A549 (cell line): ENCODE results near the gene SENP8. TPM values are rescaled to one million over a fixed set of nuclear protein-coding genes. Genes with fewer than 3 reads are reported as not detected.

ENCODE experiments used
- ATAC-seq, 2 experiments: fragments of 200-7000 bp in 1 of 2; fragments of >200 bp in 1 of 2; cut with Nextera tagmentation in 1 of 2; cut with Tn5 transposase in 1 of 2; 3 replicates each; pipeline versions ENCODE4 v1.8.0 to v1.9.1; 2018 to 2020; ENCODE audit warnings: mild to moderate bottlenecking in 1 of 2, moderate library complexity in 1 of 2
- CTCF ChIA-PET: fragments of 300-600 bp; sonication (Branson Sonifier 250); formaldehyde crosslinking; extraction: SDS; loops from one replicate; lab custom pipeline; 2021; ENCODE audit warnings: antibody characterized with exemption, inconsistent platforms; lab: Yijun Ruan, JAX
- POLR2A ChIA-PET: fragments of 350-600 bp; formaldehyde crosslinking; extraction: SDS; loops from one replicate; lab custom pipeline; 2021; ENCODE audit warnings: antibody characterized with exemption, inconsistent platforms; lab: Yijun Ruan, JAX
- DNase-seq, 2 experiments: peaks; one replicate each; pipeline versions ENCODE4 v3.0.0 to v3.0.0-alpha.2; 2011 to 2016; ENCODE audit warnings: low read depth in 1 of 2, low spot score in 1 of 2
- FAIRE-seq: peaks from 2 replicates; lab custom pipeline; 2011; peaks lifted over from hg19 to GRCh38; lab: Jason Lieb, UNC
- H3K27ac ChIP-seq, 2 experiments: fragments of >200 bp; sonication (Bioruptor Twin); formaldehyde crosslinking; 3 replicates each; pipeline ENCODE4 v1.5.1; 2016 to 2017
- H3K4me1 ChIP-seq: fragments of >200 bp; sonication (Bioruptor Twin); formaldehyde crosslinking; 3 replicates; pipeline ENCODE4 v1.6.1; 2016
- H3K4me2 ChIP-seq: fragments of >200 bp; sonication (Bioruptor Twin); formaldehyde crosslinking; 3 replicates; pipeline ENCODE4 v1.6.1; 2016
- H3K4me3 ChIP-seq: fragments of >200 bp; sonication (Bioruptor Twin); formaldehyde crosslinking; 3 replicates; pipeline ENCODE4 v1.5.1; 2016
- H3K9me3 ChIP-seq: fragments of >200 bp; sonication (Bioruptor Twin); formaldehyde crosslinking; 3 replicates; pipeline ENCODE4 v1.6.1; 2016
- CEBPB ChIP-seq, 2 experiments: fragments of >200 bp in 1 of 2; sonication (Bioruptor Twin) in 1 of 2; formaldehyde crosslinking in 1 of 2; IDR thresholded peaks; 2 replicates each; pipeline ENCODE4 v1.6.1; 2012 to 2016
- CHD2 ChIP-seq: fragments of 150-350 bp; IDR thresholded peaks from 2 replicates; pipeline ENCODE4 v1.6.1; 2014; ENCODE audit warnings: low read length; ENCODE audit not compliant: partially characterized antibody
- EHF ChIP-seq: fragments of 250-450 bp; sonication (Bioruptor Pico); IDR thresholded peaks from 2 replicates; pipeline ENCODE4 v1.5.0; 2020; ENCODE audit warnings: mild to moderate bottlenecking
- FOXS1 ChIP-seq: fragments of 250-450 bp; sonication (Bioruptor Pico); IDR thresholded peaks from 2 replicates; pipeline ENCODE4 v1.5.0; 2020; ENCODE audit warnings: mild to moderate bottlenecking, moderate library complexity
- HDAC2 ChIP-seq: fragments of 200-600 bp; sonication (generic); IDR thresholded peaks from 2 replicates; pipeline ENCODE4 v1.6.1; 2016
- HEYL ChIP-seq: fragments of 250-450 bp; sonication (Bioruptor Pico); IDR thresholded peaks from 2 replicates; pipeline ENCODE4 v1.8.0; 2021; ENCODE audit warnings: mild to moderate bottlenecking, moderate library complexity
- HOXA7 ChIP-seq: fragments of 250-450 bp; sonication (Bioruptor Pico); IDR thresholded peaks from 2 replicates; pipeline ENCODE4 v1.5.0; 2020; ENCODE audit warnings: mild to moderate bottlenecking, moderate library complexity
- HOXB13 ChIP-seq: fragments of 250-450 bp; sonication (Bioruptor Pico); IDR thresholded peaks from 2 replicates; pipeline ENCODE4 v1.5.0; 2020; ENCODE audit warnings: low read depth, mild to moderate bottlenecking, moderate library complexity
- HOXB5 ChIP-seq: fragments of 250-450 bp; sonication (Bioruptor Pico); IDR thresholded peaks from 2 replicates; pipeline ENCODE4 v1.5.0; 2020; ENCODE audit warnings: mild to moderate bottlenecking, moderate library complexity
- JUN ChIP-seq, 2 experiments: fragments of >200 bp; sonication (Bioruptor Twin); formaldehyde crosslinking; IDR thresholded peaks; 2 replicates in 1 of 2; 3 replicates in 1 of 2; pipeline ENCODE4 v1.6.1; 2016 to 2017
- KDM5A ChIP-seq: fragments of 200-600 bp; sonication (generic); IDR thresholded peaks from 2 replicates; pipeline ENCODE4 v1.6.1; 2016; ENCODE audit warnings: antibody characterized with exemption, mild to moderate bottlenecking
- MAZ ChIP-seq: fragments of 150-350 bp; IDR thresholded peaks from 2 replicates; pipeline ENCODE4 v1.6.1; 2014; ENCODE audit warnings: antibody characterized with exemption, low read depth, low read length, borderline replicate concordance
- MYC ChIP-seq: IDR thresholded peaks from 2 replicates; pipeline ENCODE4 v1.6.1; 2012; ENCODE audit warnings: mild to moderate bottlenecking, inconsistent platforms, low read length, improper control_type of control experiment, borderline replicate concordance
- NFE2L2 ChIP-seq: fragments of 150-350 bp; conservative IDR thresholded peaks from 2 replicates; pipeline ENCODE4 v1.6.1; 2014; ENCODE audit warnings: low read length
- NPAS2 ChIP-seq: fragments of 250-450 bp; sonication (Bioruptor Pico); IDR thresholded peaks from 2 replicates; pipeline ENCODE4 v1.8.0; 2022; ENCODE audit warnings: mild to moderate bottlenecking, moderate library complexity, borderline replicate concordance
- NR3C1 ChIP-seq: fragments of >200 bp; sonication (Bioruptor Twin); formaldehyde crosslinking; IDR thresholded peaks from 3 replicates; pipeline ENCODE4 v1.6.1; 2017
- PHF8 ChIP-seq: fragments of 200-600 bp; sonication (generic); IDR thresholded peaks from 2 replicates; pipeline ENCODE4 v1.6.1; 2016; ENCODE audit warnings: low read depth, mild to moderate bottlenecking, antibody characterized with exemption, moderate library complexity, borderline replicate concordance
- RAD21 ChIP-seq, 2 experiments: fragments of >200 bp in 1 of 2; sonication (Bioruptor Twin) in 1 of 2; formaldehyde crosslinking in 1 of 2; IDR thresholded peaks in 1 of 2; conservative IDR thresholded peaks in 1 of 2; 2 replicates in 1 of 2; 3 replicates in 1 of 2; pipeline ENCODE4 v1.6.1; 2012 to 2018; ENCODE audit warnings: inconsistent platforms in 1 of 2
- RARB ChIP-seq: fragments of 250-450 bp; sonication (Bioruptor Pico); IDR thresholded peaks from 2 replicates; pipeline ENCODE4 v1.8.0; 2021; ENCODE audit warnings: mild to moderate bottlenecking, moderate library complexity
- RCOR1 ChIP-seq: fragments of 150-350 bp; IDR thresholded peaks from 2 replicates; pipeline ENCODE4 v1.6.1; 2014; ENCODE audit warnings: antibody characterized with exemption, low read length, low read depth
- RFX5 ChIP-seq: fragments of 450-650 bp; IDR thresholded peaks from 2 replicates; pipeline ENCODE4 v1.7.1; 2014; ENCODE audit warnings: antibody characterized with exemption, mild to moderate bottlenecking, moderate library complexity
- TFCP2L1 ChIP-seq: fragments of 250-450 bp; sonication (Bioruptor Pico); IDR thresholded peaks from 2 replicates; pipeline ENCODE4 v1.5.0; 2021; ENCODE audit warnings: mild to moderate bottlenecking
- ZC3H11A ChIP-seq: fragments of 450-650 bp; IDR thresholded peaks from 2 replicates; pipeline ENCODE4 v1.6.1; 2014; ENCODE audit warnings: antibody characterized with exemption, mild to moderate bottlenecking
- ZSCAN20 ChIP-seq: fragments of 250-450 bp; sonication (Bioruptor Pico); IDR thresholded peaks from 2 replicates; pipeline ENCODE4 v1.8.0; 2022; ENCODE audit warnings: mild to moderate bottlenecking, moderate library complexity
- WGBS: methylation state at CpG from one replicate; pipeline ENCODE4 v1.1.6; 2017; ENCODE audit errors: missing lambda C conversion rate; 5-methylcytosine and 5-hydroxymethylcytosine counted together
- polyA minus RNA-seq: library from RNA; depleted of rRNA, polyadenylated mRNA; stranded (reverse); fragments of >200 nt; gene quantifications from 2 replicates; pipeline ENCODE4 v1.2.3, GENCODE V29; 2011; rRNA and poly(A)+ RNA removed
- polyA plus RNA-seq, 4 experiments: library from polyadenylated mRNA; depleted of rRNA in 3 of 4; stranded (reverse); fragments of >200 nt; fragmentation: RNase III in 1 of 4; extraction: RNeasy Plus Mini Kit Qiagen cat#74134 plus additional on column Dnase treatment in 1 of 4; gene quantifications; 2 replicates in 3 of 4; 3 replicates in 1 of 4; pipeline ENCODE4 v1.2.3, GENCODE V29; 2011 to 2017
- TF ChIP-seq, protein P1 (sequence below): IDR thresholded peaks from 2 replicates; pipeline ENCODE4 v1.6.1; 2012
- TF ChIP-seq, protein P2 (sequence below): fragments of 200-600 bp; sonication (generic); IDR thresholded peaks from 2 replicates; pipeline ENCODE4 v1.6.1; 2016; ENCODE audit warnings: antibody characterized with exemption, mild to moderate bottlenecking, moderate library complexity
- TF ChIP-seq, protein P3 (sequence below): IDR thresholded peaks from 2 replicates; pipeline ENCODE4 v1.6.1; 2012
- TF ChIP-seq, protein P4 (sequence below): IDR thresholded peaks from 2 replicates; pipeline ENCODE4 v1.6.1; 2012; ENCODE audit warnings: low read depth, borderline replicate concordance
- TF ChIP-seq, protein P5 (sequence below): fragments of 150-350 bp; IDR thresholded peaks from 2 replicates; pipeline ENCODE4 v1.6.1; 2014; ENCODE audit warnings: low read depth, mild to moderate bottlenecking, low read length
- TF ChIP-seq, protein P6 (sequence below): fragments of >200 bp; sonication (Bioruptor Twin); formaldehyde crosslinking; IDR thresholded peaks from 3 replicates; pipeline ENCODE4 v1.6.1; 2016

The SENP8 gene
- polyA plus RNA-seq (2011; rRNA removed): 3.7 and 6.1 TPM in 2 replicates
- 0.59 and 1.0 TPM in 2 replicates for polyA plus RNA-seq (2012; cell fraction: cytosol; rRNA removed)
- polyA plus RNA-seq (2012; cell fraction: nucleus; rRNA removed): 0.40 and 0.59 TPM in 2 replicates
- 0.98 to 1.3 TPM (median 1.2 TPM) in 3 replicates for polyA plus RNA-seq (2017; fragmentation: RNase III; extraction: RNeasy Plus Mini Kit Qiagen cat#74134 plus additional on column Dnase treatment)
- 9.0 and 9.7 TPM in 2 replicates for polyA minus RNA-seq

DNA sequence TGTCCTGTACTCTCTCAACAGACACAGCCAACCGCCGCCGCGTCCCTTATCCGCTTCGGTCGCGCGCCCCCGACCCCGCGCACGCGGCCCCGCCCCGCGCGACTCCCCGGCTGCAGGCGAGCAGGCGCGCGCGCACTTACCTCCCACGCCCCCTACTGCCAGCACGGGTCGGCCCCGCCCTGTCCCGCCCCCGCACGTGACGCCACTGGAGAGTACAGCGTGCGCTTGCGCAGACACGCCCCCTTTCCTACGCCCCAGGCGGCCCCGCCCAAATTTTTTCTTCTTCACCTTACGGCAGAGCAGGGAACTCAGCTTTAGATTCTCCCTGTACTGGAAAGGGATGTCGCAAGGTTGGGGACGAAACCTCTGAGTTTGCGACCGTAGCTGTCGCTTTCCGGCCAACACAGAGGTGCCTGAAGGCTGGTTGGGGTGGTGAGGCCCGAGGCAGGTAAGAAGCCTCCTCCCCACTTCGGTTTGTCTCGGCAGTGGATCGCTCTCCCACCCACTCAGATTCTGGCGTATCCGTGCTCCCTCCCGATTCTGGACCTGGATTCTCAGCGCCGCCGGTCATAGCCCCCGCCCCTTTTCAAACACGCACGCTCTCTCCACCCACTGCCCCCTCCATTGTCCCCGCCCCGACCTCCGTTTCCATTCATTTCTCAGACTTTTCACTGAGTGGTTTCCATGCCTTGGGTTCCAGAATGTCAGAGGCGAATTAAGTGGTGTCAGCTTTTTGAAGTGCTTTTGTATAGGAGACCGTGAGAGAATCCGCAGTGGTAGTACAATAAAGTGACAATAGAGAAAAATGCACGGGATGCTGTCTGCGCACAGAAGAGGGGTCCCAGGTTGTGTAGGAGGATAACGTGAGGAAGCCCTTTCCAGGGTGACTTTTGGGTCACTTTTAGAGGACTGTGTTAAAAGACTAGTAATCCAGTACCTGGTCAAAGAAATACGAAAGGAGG lies at the start of gene SENP8, which contains the start of gene MYO9A:
TSS of gene SENP8 (plus strand) at position 387 of the 962 bp plus-strand sequence. CDS start 21,221 bp downstream, outside the sequence.
TSS of gene MYO9A (minus strand) at position 134 of the 962 bp plus-strand sequence. CDS start 71,587 bp downstream, outside the sequence.
- 2% methylated on average over 54 of the region's 69 CpGs for WGBS
- Histone ChIP-seq H3K27ac (peak within 1 kb of the TSS; percentile 90 to 94), H3K4me2 (peak within 1 kb of the TSS; percentile 95), H3K4me3 (peak within 1 kb of the TSS; percentile 79), H3K9me3 (no peaks in the 10 kb centered on the region), H3K4me1 (peaks cover 26% of the 10 kb centered on the region)
- ATAC-seq: peak; percentile 71 to 79
- FAIRE-seq: peak; percentile 93
- ChIA-PET CTCF (interaction anchor here (0.6 to 2.4 kb wide), 4 partner anchors 9 to 38 kb away, joined by 3 to 9 read pairs (median 4); no protein-coding TSS in a partner anchor), POLR2A (interaction anchor here (0.6 to 2.0 kb wide), 10 partner anchors 10 to 340 kb away, joined by 3 to 12 read pairs (median 4); no protein-coding TSS in a partner anchor)
- peak; percentile 97 to 99 for DNase-seq
- TF ChIP-seq KDM5A (no peak), CHD2 (no peak), MAZ (peak; percentile 98; the same call in 1 of the 2 replicates), HDAC2 (no peak), MYC (peak; percentile 93), ZC3H11A (no peak), RFX5 (no peak), RARB (CRISPR knock-in tag) (0 out of 2 replicates have a peak, but pooled peaks have one; percentile 19), JUN (IDR thresholded peaks at IDR 0.05) (peak; percentile 63 to 77; a peak in 4 of 5 replicates), HOXB13 (CRISPR knock-in tag) (no peak), HOXB5 (CRISPR knock-in tag) (no peak), NFE2L2 (no peak), HEYL (CRISPR knock-in tag) (no peak), TFCP2L1 (CRISPR knock-in tag) (no peak; the same call in 1 of the 2 replicates), PHF8 (peak; percentile 11; the same call in 1 of the 2 replicates), RAD21 (conservative IDR thresholded peaks at IDR 0.05 in 1 of 2, IDR thresholded peaks at IDR 0.05 in 1 of 2) (no peak), FOXS1 (CRISPR knock-in tag) (no peak), HOXA7 (CRISPR knock-in tag) (no peak), NPAS2 (peak; percentile 83; the same call in 1 of the 2 replicates), NR3C1 (no peak), CEBPB (IDR thresholded peaks at IDR 0.05) (peak; percentile 61 to 85; a peak in 3 of 4 replicates), ZSCAN20 (CRISPR knock-in tag) (no peak), RCOR1 (no peak), EHF (CRISPR knock-in tag) (no peak)
- TF ChIP-seq, protein P1, sequence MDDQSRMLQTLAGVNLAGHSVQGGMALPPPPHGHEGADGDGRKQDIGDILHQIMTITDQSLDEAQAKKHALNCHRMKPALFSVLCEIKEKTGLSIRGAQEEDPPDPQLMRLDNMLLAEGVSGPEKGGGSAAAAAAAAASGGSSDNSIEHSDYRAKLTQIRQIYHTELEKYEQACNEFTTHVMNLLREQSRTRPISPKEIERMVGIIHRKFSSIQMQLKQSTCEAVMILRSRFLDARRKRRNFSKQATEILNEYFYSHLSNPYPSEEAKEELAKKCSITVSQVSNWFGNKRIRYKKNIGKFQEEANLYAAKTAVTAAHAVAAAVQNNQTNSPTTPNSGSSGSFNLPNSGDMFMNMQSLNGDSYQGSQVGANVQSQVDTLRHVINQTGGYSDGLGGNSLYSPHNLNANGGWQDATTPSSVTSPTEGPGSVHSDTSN: 0 out of 2 replicates have a peak, but pooled peaks have one; percentile 18
- TF ChIP-seq, protein P2, sequence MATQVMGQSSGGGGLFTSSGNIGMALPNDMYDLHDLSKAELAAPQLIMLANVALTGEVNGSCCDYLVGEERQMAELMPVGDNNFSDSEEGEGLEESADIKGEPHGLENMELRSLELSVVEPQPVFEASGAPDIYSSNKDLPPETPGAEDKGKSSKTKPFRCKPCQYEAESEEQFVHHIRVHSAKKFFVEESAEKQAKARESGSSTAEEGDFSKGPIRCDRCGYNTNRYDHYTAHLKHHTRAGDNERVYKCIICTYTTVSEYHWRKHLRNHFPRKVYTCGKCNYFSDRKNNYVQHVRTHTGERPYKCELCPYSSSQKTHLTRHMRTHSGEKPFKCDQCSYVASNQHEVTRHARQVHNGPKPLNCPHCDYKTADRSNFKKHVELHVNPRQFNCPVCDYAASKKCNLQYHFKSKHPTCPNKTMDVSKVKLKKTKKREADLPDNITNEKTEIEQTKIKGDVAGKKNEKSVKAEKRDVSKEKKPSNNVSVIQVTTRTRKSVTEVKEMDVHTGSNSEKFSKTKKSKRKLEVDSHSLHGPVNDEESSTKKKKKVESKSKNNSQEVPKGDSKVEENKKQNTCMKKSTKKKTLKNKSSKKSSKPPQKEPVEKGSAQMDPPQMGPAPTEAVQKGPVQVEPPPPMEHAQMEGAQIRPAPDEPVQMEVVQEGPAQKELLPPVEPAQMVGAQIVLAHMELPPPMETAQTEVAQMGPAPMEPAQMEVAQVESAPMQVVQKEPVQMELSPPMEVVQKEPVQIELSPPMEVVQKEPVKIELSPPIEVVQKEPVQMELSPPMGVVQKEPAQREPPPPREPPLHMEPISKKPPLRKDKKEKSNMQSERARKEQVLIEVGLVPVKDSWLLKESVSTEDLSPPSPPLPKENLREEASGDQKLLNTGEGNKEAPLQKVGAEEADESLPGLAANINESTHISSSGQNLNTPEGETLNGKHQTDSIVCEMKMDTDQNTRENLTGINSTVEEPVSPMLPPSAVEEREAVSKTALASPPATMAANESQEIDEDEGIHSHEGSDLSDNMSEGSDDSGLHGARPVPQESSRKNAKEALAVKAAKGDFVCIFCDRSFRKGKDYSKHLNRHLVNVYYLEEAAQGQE: no peak
- TF ChIP-seq, protein P3, sequence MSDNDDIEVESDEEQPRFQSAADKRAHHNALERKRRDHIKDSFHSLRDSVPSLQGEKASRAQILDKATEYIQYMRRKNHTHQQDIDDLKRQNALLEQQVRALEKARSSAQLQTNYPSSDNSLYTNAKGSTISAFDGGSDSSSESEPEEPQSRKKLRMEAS: peak; percentile 46
- TF ChIP-seq, protein P4, sequence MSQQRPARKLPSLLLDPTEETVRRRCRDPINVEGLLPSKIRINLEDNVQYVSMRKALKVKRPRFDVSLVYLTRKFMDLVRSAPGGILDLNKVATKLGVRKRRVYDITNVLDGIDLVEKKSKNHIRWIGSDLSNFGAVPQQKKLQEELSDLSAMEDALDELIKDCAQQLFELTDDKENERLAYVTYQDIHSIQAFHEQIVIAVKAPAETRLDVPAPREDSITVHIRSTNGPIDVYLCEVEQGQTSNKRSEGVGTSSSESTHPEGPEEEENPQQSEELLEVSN: no peak
- TF ChIP-seq, protein P5, sequence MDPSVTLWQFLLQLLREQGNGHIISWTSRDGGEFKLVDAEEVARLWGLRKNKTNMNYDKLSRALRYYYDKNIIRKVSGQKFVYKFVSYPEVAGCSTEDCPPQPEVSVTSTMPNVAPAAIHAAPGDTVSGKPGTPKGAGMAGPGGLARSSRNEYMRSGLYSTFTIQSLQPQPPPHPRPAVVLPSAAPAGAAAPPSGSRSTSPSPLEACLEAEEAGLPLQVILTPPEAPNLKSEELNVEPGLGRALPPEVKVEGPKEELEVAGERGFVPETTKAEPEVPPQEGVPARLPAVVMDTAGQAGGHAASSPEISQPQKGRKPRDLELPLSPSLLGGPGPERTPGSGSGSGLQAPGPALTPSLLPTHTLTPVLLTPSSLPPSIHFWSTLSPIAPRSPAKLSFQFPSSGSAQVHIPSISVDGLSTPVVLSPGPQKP: no peak
- TF ChIP-seq, protein P6, sequence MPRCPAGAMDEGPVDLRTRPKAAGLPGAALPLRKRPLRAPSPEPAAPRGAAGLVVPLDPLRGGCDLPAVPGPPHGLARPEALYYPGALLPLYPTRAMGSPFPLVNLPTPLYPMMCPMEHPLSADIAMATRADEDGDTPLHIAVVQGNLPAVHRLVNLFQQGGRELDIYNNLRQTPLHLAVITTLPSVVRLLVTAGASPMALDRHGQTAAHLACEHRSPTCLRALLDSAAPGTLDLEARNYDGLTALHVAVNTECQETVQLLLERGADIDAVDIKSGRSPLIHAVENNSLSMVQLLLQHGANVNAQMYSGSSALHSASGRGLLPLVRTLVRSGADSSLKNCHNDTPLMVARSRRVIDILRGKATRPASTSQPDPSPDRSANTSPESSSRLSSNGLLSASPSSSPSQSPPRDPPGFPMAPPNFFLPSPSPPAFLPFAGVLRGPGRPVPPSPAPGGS: peak; percentile 58; the same call in 1 of the 3 replicates
